PFSK-1 (cell line): Measurements from ENCODE around the gene COL21A1.

Experiments used
- FOXP2 ChIP-seq: optimal IDR thresholded peaks from 2 replicates; pipeline ENCODE3; 2011; ENCODE audit warnings: borderline replicate concordance, control low read depth, inconsistent platforms; ENCODE audit not compliant: insufficient read depth; ENCODE audit errors: extremely low read length, extremely low read depth
- POLR2AphosphoS5 ChIP-seq: IDR thresholded peaks from 2 replicates; pipeline ENCODE4 v1.6.1; 2012; ENCODE audit warnings: low read depth, mild to moderate bottlenecking, control low read depth, low read length, moderate library complexity
- REST ChIP-seq, 2 experiments: IDR thresholded peaks; 2 replicates each; pipeline versions ENCODE4 v1.6.1 to v1.8.0; 2011 to 2012; ENCODE audit warnings: low read depth in 2 of 2, low read length in 2 of 2, control low read depth in 1 of 2, inconsistent platforms in 1 of 2, mild to moderate bottlenecking in 1 of 2, moderate library complexity in 1 of 2; ENCODE audit not compliant: insufficient read depth in 1 of 2
- SIN3A ChIP-seq: IDR thresholded peaks from 2 replicates; pipeline ENCODE4 v1.6.1; 2012; ENCODE audit warnings: mild to moderate bottlenecking, low read length, moderate library complexity, borderline replicate concordance; ENCODE audit not compliant: insufficient read depth
- TAF1 ChIP-seq: IDR thresholded peaks from 2 replicates; pipeline ENCODE4 v1.6.1; 2012; ENCODE audit warnings: low read length, control low read depth, borderline replicate concordance; ENCODE audit not compliant: insufficient read depth

Gene COL21A1

GRCh38 chr6:56104591-56104990, 142.8 kb downstream of the COL21A1 start:
- no peak for TF ChIP-seq TAF1
- TF ChIP-seq FOXP2: no peak
- no peak for TF ChIP-seq REST (IDR thresholded peaks at IDR 0.05; ENCODE audit: insufficient read depth in 1 of 2, low read depth in 2 of 2, low read length in 2 of 2)
- TF ChIP-seq POLR2AphosphoS5: no peak
- TF ChIP-seq SIN3A: no peak

- no peak for TF ChIP-seq FOXP2
- no peak for TF ChIP-seq REST (IDR thresholded peaks at IDR 0.05; ENCODE audit: insufficient read depth in 1 of 2, low read depth in 2 of 2, low read length in 2 of 2)
- TF ChIP-seq POLR2AphosphoS5: no peak
- TF ChIP-seq SIN3A: no peak
- TF ChIP-seq TAF1: no peak
Observed at GRCh38 chr6:56102216-56102615, 145.2 kb downstream of the COL21A1 start.

- TF ChIP-seq REST (IDR thresholded peaks at IDR 0.05; ENCODE audit: insufficient read depth in 1 of 2, low read depth in 2 of 2, low read length in 2 of 2) (no peak), TAF1 (no peak), POLR2AphosphoS5 (no peak), FOXP2 (no peak), SIN3A (no peak)
Observed at GRCh38 chr6:56101141-56101553, 146.2 kb downstream of the COL21A1 start.

- TF ChIP-seq POLR2AphosphoS5 (no peak), FOXP2 (no peak), TAF1 (no peak), REST (IDR thresholded peaks at IDR 0.05; ENCODE audit: insufficient read depth in 1 of 2, low read depth in 2 of 2, low read length in 2 of 2) (no peak), SIN3A (no peak)
Observed at GRCh38 chr6:56096946-56097621, 150.3 kb downstream of the COL21A1 start.

GRCh38 chr6:56096541-56096940, 150.8 kb downstream of the COL21A1 start:
- TF ChIP-seq SIN3A (no peak), POLR2AphosphoS5 (no peak), TAF1 (no peak), REST (IDR thresholded peaks at IDR 0.05; ENCODE audit: insufficient read depth in 1 of 2, low read depth in 2 of 2, low read length in 2 of 2) (no peak), FOXP2 (no peak)
